PC-9 (cell line): Measurements from ENCODE around the gene LRCOL1.

Experiments
- CTCF ChIP-seq: fragments of 200-600 bp; sonication (generic); conservative IDR thresholded peaks from 2 replicates; pipeline ENCODE4 v1.6.1; 2017; ENCODE audit warnings: mixed run types, antibody characterized with exemption, mild to moderate bottlenecking, moderate library complexity
- EZH2 ChIP-seq: fragments of 200-600 bp; sonication (generic); IDR thresholded peaks from 2 replicates; pipeline ENCODE4 v1.8.0; 2017; ENCODE audit warnings: antibody characterized with exemption, low read depth

- no peak for TF ChIP-seq CTCF
- TF ChIP-seq EZH2 = no peak
Observed at GRCh38 chr12:132632521-132633228, 22.3 kb upstream of the LRCOL1 start.
